Measurements from ENCODE around the gene TP53I13.

TP53I13 gene

GRCh38 chr17:29574732-29575510, 6.4 kb downstream of the TP53I13 start:
- TF ChIP-seq POLR2A (IDR thresholded peaks at IDR 0.05; ENCODE audit: extremely low read depth, insufficient read length), result no peak
- TF ChIP-seq CTCF (IDR thresholded peaks at IDR 0.05; ENCODE audit: low read depth, low read length), result no peak
- TF ChIP-seq MYC (IDR thresholded peaks at IDR 0.05; ENCODE audit: low read depth, low read length), result no peak
- TF ChIP-seq MAX (IDR thresholded peaks at IDR 0.05; ENCODE audit: low read depth, low read length), result no peak
- no peak for DNase-seq (ENCODE audit: low read depth)
- H3K4me3 ChIP-seq (ENCODE audit: low read depth, low read length), result no peak overlapping the region

GRCh38 chr17:29575511-29576213, 7.2 kb downstream of the TP53I13 start:
- DNase-seq (ENCODE audit: low read depth), result no peak
- TF ChIP-seq MYC (IDR thresholded peaks at IDR 0.05; ENCODE audit: low read depth, low read length) (no peak), MAX (IDR thresholded peaks at IDR 0.05; ENCODE audit: low read depth, low read length) (no peak), CTCF (IDR thresholded peaks at IDR 0.05; ENCODE audit: low read depth, low read length) (no peak), POLR2A (IDR thresholded peaks at IDR 0.05; ENCODE audit: extremely low read depth, insufficient read length) (no peak)
- H3K4me3 ChIP-seq (ENCODE audit: low read depth, low read length), result no peak overlapping the region

GRCh38 chr17:29576214-29577000, 7.9 kb downstream of the TP53I13 start:
- TF ChIP-seq POLR2A (IDR thresholded peaks at IDR 0.05; ENCODE audit: extremely low read depth, insufficient read length) (no peak), MAX (IDR thresholded peaks at IDR 0.05; ENCODE audit: low read depth, low read length) (no peak), MYC (IDR thresholded peaks at IDR 0.05; ENCODE audit: low read depth, low read length) (no peak), CTCF (IDR thresholded peaks at IDR 0.05; ENCODE audit: low read depth, low read length) (no peak)
- no peak for DNase-seq (ENCODE audit: low read depth)
- H3K4me3 ChIP-seq (ENCODE audit: low read depth, low read length), result no peak overlapping the region

GRCh38 chr17:29577001-29577370, 8.5 kb downstream of the TP53I13 start:
- no peak overlapping the region for H3K4me3 ChIP-seq (ENCODE audit: low read depth, low read length)
- TF ChIP-seq CTCF (IDR thresholded peaks at IDR 0.05; ENCODE audit: low read depth, low read length) (no peak), POLR2A (IDR thresholded peaks at IDR 0.05; ENCODE audit: extremely low read depth, insufficient read length) (no peak), MAX (IDR thresholded peaks at IDR 0.05; ENCODE audit: low read depth, low read length) (no peak), MYC (IDR thresholded peaks at IDR 0.05; ENCODE audit: low read depth, low read length) (no peak)
- no peak for DNase-seq (ENCODE audit: low read depth)

- TF ChIP-seq POLR2A (IDR thresholded peaks at IDR 0.05; ENCODE audit: extremely low read depth, insufficient read length) (no peak), MYC (IDR thresholded peaks at IDR 0.05; ENCODE audit: low read depth, low read length) (no peak), CTCF (IDR thresholded peaks at IDR 0.05; ENCODE audit: low read depth, low read length) (no peak), MAX (IDR thresholded peaks at IDR 0.05; ENCODE audit: low read depth, low read length) (no peak)
- DNase-seq (ENCODE audit: low read depth), result no peak
- H3K4me3 ChIP-seq (ENCODE audit: low read depth, low read length), result no peak overlapping the region
These were observed 9.1 kb downstream of the TP53I13 start for GRCh38 chr17:29577385-29578211.
